Activated CD4-positive, alpha-beta memory T cell treated with anti-CD3 and anti-CD28 coated beads, Interleukin-2, amount 10 ng/mL, durations not matched to agents 7 days and 5 days (primary cell): ENCODE data around the gene RNF214. TPM values are rescaled to one million over a fixed set of nuclear protein-coding genes. Genes with fewer than 3 reads are reported as not detected.

Experiments used
- CTCF ChIA-PET: fragments of 350-600 bp; sonication (Branson Sonifier 250); formaldehyde crosslinking; loops from one replicate; lab custom pipeline; 2021; ENCODE audit warnings: antibody characterized with exemption, inconsistent platforms; lab: Charles Lee
- POLR2A ChIA-PET: fragments of 350-600 bp; sonication (Branson Sonifier 250); formaldehyde crosslinking; loops from one replicate; lab custom pipeline; 2021; ENCODE audit warnings: antibody characterized with exemption; lab: Charles Lee
- DNase-seq: peaks from one replicate; pipeline ENCODE4 v3.0.0-alpha.2; 2020
- H3K27ac Mint-ChIP-seq: one replicate; pipeline ENCODE4 v1.8.0; 2021; ENCODE audit warnings: mild to moderate bottlenecking, mixed read lengths
- H3K27me3 Mint-ChIP-seq: one replicate; pipeline ENCODE4 v1.8.0; 2021; ENCODE audit warnings: mixed read lengths
- H3K36me3 Mint-ChIP-seq: one replicate; pipeline ENCODE4 v1.8.0; 2021; ENCODE audit warnings: low read depth, mixed read lengths
- H3K4me1 Mint-ChIP-seq: one replicate; pipeline ENCODE4 v1.8.0; 2021; ENCODE audit warnings: mixed read lengths
- H3K4me3 Mint-ChIP-seq: one replicate; pipeline ENCODE4 v1.8.0; 2021; ENCODE audit warnings: mild to moderate bottlenecking, mixed read lengths
- H3K9me3 Mint-ChIP-seq: one replicate; pipeline ENCODE4 v1.8.0; 2021; ENCODE audit warnings: mixed read lengths
- total RNA-seq, 2 experiments: library from RNA; stranded (reverse); gene quantifications; one replicate each; pipeline ENCODE4 v1.2.3, GENCODE V29; 2021

The RNF214 gene
- total RNA-seq, 2 experiments from 2014 or later: 23.1 to 23.6 TPM

- Mint-ChIP-seq H3K9me3 (no peaks in the 10 kb centered on the region), H3K4me3 (no peak overlapping the region), H3K36me3 (peaks cover 43% of the 10 kb centered on the region), H3K4me1 (peaks cover 29% of the 10 kb centered on the region), H3K27me3 (no peaks in the 10 kb centered on the region), H3K27ac (no peak overlapping the region)
- POLR2A ChIA-PET: no interaction called here
- CTCF ChIA-PET: no interaction called here
- DNase-seq: no peak
Observed at GRCh38 chr11:117284053-117284452, 51.6 kb downstream of the RNF214 start.

- POLR2A ChIA-PET: no interaction called here
- Mint-ChIP-seq H3K4me1 (peaks cover 6% of the 10 kb centered on the region), H3K36me3 (peaks cover 42% of the 10 kb centered on the region), H3K27me3 (no peaks in the 10 kb centered on the region), H3K27ac (no peak overlapping the region), H3K4me3 (no peak overlapping the region), H3K9me3 (no peaks in the 10 kb centered on the region)
- DNase-seq: no peak
- CTCF ChIA-PET: no interaction called here
Observed at GRCh38 chr11:117286588-117286987, 54.1 kb downstream of the RNF214 start.

DNA sequence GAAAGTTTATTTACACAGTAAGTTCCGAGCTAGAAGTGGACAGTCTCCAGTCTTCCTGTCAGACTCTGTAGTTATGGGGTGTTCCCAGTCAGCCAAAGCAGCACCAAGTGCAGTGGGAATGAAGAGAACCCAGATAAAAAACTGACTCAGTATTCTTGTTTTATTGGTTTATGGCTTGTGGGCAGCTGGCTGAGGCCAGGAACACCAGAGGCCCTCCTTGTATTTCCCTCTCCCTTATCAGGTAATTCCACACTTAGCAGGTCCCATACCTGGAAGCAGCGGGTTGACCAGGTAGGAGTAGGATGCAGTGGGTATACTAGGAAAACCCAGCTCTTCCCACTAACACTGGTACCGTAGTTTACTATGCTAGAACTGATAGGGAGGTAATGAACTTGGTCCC, 55.2 kb downstream of the RNF214 start:
- Mint-ChIP-seq H3K9me3 (no peaks in the 10 kb centered on the region), H3K27ac (no peak overlapping the region), H3K4me3 (no peak overlapping the region), H3K4me1 (peaks cover 4% of the 10 kb centered on the region), H3K36me3 (peaks cover 32% of the 10 kb centered on the region), H3K27me3 (no peaks in the 10 kb centered on the region)
- CTCF ChIA-PET: interaction anchor here (1.2 kb wide), 1 partner anchor 40 kb away, joined by 3 read pairs; the partner anchor contains the start of gene CEP164
- no peak for DNase-seq
- POLR2A ChIA-PET: no interaction called here

DNA sequence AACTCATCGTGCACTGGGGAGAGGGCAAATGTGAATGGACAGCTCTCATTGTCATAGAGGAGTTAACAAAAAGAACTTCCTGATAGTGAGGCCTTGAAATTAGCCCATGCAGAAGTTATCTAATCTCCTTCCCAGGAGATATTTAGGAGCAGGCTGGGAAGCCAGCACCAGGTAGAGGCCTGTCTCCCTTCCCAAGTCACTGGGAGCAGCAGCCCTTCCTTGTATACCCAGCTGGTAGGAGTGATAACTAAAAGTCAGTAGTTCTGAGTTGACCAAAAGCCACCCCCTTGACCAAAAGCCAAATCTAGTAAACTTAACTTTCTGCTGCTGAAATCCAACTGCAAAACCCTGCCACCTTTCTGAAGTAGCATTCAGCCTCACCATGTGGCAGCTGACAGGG, 57.3 kb downstream of the RNF214 start:
- CTCF ChIA-PET: no interaction called here
- Mint-ChIP-seq H3K27ac (no peak overlapping the region), H3K27me3 (no peaks in the 10 kb centered on the region), H3K9me3 (no peaks in the 10 kb centered on the region), H3K4me1 (peaks cover 4% of the 10 kb centered on the region), H3K36me3 (peaks cover 19% of the 10 kb centered on the region), H3K4me3 (no peak overlapping the region)
- DNase-seq: no peak
- POLR2A ChIA-PET: no interaction called here

DNA sequence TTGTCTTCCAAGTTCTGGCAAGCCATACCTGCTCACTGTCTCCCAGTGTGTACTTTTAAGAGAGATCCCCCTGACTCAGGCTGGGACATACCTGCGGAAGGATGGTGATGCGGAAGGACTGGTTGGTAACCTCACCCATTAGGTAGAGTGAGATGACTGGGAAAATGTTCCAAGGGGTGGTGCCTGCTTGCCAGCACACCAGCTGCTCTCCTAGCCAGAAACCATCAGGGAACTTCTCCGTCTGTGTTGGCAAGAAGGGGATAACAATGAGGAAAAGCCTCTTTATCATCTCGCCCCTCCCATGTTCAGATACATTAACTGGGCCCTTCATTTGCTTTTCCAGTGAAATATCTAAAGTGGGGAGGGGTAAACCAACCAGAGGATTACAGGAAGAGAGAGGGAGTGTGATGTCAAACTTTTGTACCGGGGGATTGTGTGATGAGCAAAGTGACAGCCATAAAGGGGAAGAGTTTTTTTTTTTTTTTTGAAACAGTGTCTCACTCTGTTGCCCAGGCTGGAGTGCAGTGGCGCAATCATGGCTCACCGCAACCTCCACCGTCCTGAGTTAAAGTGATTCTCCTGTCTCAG, 58.4 kb downstream of the RNF214 start, which contains the start of gene BACE1-AS:
Gene BACE1-AS (plus strand): TSS at position 538 of the 588 bp plus-strand sequence.
- H3K9me3 Mint-ChIP-seq: no peaks in the 10 kb centered on the region
- ChIA-PET POLR2A (no interaction called here), CTCF (interaction anchor here (0.7 kb wide), 1 partner anchor 1346 kb away, joined by 3 read pairs; no protein-coding TSS in a partner anchor)
- no peak within 1 kb of the TSS for H3K4me3 Mint-ChIP-seq
- peaks cover 16% of the 10 kb centered on the region for H3K36me3 Mint-ChIP-seq
- DNase-seq: no peak
- peaks cover 4% of the 10 kb centered on the region for H3K4me1 Mint-ChIP-seq
- no peak within 1 kb of the TSS for H3K27ac Mint-ChIP-seq
- H3K27me3 Mint-ChIP-seq: no peaks in the 10 kb centered on the region

DNA sequence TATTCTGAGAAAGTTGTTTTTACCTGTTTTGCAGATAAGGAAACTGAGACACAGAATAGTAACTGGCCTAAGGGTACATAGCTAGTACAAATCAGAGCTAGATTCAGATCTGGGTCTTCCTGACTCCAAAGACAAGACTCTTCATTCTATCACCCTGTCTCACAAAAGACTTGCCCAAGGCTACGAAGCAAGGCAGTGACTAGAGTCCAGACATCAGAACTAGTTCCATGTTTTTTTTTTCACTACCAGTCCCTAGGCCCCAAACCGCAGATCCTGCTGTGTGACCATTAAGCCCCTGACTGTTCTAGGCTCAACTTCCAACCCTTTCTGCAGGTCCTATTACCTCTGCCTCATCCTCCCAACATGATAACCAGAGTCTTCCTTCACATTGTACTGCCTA, 60.1 kb downstream of the RNF214 start:
- CTCF ChIA-PET: interaction anchor here (0.7 kb wide), 1 partner anchor 66 kb away, joined by 3 read pairs; no protein-coding TSS in a partner anchor
- Mint-ChIP-seq H3K27me3 (no peaks in the 10 kb centered on the region), H3K4me3 (no peak overlapping the region), H3K36me3 (peaks cover 9% of the 10 kb centered on the region), H3K27ac (no peak overlapping the region), H3K4me1 (peaks cover 4% of the 10 kb centered on the region), H3K9me3 (no peaks in the 10 kb centered on the region)
- POLR2A ChIA-PET: no interaction called here
- DNase-seq: no peak

DNA sequence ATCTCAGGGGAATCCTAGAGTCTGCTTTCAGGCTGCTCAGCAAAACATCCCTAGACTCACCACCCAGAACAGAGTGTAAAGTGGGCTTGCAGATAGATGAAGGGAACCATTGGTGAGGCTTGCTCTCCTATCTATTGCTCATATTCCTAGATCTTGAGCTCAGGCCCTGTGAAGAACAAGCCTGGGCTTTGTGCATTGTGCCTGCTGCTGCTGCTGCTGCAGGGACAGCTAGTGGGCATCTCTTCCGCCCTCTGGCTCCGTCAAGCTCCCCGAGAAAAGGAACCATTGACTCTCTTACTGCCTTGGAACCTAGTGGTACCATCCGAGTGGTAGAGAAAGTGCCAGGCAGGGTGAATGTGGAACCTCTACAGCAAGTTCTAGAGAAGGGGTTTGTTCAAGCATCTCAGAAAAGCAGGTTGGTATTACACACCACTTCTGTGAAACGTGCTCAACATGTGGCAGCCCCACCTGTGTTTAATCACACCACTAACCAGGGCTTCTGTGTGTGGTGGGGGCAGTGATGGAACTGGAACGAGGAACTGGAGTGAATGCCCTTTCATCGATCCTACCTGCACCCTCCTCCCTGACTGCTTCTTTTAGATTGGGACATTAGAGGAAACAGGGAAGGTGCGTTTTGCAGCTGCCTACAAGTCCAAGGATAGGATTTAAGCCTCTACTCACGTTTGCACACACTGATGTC, 63.1 kb downstream of the RNF214 start:
- Mint-ChIP-seq H3K4me1 (peaks cover under 1% of the 10 kb centered on the region), H3K27me3 (no peaks in the 10 kb centered on the region), H3K36me3 (no peaks in the 10 kb centered on the region), H3K4me3 (no peak overlapping the region), H3K27ac (no peak overlapping the region), H3K9me3 (no peaks in the 10 kb centered on the region)
- DNase-seq: no peak
- ChIA-PET CTCF (no interaction called here), POLR2A (no interaction called here)

DNA sequence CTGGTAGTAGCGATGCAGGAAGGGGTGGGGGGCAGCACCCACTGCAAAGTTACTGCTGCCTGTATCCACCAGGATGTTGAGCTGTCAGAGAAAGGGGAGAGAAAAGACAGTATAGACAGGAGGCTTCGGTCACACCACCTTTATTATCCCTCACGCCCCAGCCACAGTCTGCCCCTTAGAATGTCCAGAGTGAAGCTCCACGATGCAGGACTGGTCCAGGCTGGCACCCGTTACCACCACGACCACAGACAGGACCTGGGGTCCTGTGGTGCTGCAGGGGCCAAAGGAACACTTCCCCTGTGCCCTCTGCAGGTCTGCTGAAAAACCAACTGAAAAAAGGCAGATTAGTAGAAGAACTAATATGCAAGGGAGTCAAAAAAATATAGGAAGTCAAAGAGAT, 64.4 kb downstream of the RNF214 start:
- Mint-ChIP-seq H3K4me1 (peaks cover 5% of the 10 kb centered on the region), H3K4me3 (no peak overlapping the region), H3K27me3 (no peaks in the 10 kb centered on the region), H3K27ac (no peak overlapping the region), H3K9me3 (no peaks in the 10 kb centered on the region), H3K36me3 (no peaks in the 10 kb centered on the region)
- ChIA-PET POLR2A (interaction anchor here (0.9 kb wide), 1 partner anchor 31 kb away, joined by 4 read pairs; the partner anchor contains the start of gene CEP164), CTCF (no interaction called here)
- no peak for DNase-seq

GRCh38 chr11:117298195-117298594, 65.7 kb downstream of the RNF214 start:
- Mint-ChIP-seq H3K4me1 (peaks cover 5% of the 10 kb centered on the region), H3K27me3 (no peaks in the 10 kb centered on the region), H3K9me3 (no peaks in the 10 kb centered on the region), H3K4me3 (no peak overlapping the region), H3K27ac (no peak overlapping the region), H3K36me3 (no peaks in the 10 kb centered on the region)
- no peak for DNase-seq
- ChIA-PET POLR2A (no interaction called here), CTCF (no interaction called here)

DNA sequence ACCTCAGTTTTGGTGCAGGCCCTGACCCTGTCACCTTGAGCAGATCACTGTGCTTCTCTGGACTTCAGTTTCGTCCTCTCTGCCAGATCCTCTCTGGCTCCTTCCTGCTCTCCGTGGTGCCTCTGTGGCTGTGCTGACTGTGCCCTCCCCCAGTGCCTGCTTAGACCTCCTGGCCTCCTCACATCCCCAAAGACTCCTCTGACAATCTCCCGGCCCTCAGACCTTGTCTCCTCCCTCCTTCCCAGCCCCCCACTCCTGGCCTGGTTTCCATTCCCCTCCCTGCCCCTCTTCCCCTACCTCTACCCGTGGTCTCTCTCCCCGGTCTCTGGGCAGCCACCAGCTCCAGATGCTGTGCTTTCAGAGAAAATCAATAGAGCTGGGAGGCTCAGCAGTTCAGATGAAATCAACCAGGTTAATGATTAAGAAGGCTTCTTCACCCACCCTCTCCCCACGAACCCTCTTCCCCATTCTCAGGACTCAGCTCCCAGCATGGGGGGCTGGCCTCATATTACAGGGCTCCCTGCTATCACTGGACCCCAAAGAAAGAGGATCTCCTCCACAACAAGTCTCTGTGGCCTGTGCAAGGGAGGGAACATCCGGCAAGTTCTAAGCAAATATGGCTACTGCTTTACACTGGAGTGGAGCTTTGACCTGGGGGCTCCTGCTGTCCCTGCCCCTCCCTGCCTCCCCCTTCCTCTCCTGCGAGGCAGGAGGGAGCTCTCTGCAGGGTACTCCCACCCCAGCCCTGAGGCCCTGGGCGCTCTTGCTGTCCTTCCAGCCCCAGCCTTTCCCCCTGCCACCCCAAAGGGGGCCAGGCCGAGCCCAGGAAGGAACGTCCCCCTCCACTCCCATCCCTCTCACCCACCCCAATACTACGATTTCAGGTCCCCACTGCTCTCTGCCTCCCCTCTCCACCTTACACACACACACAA, 67.1 kb downstream of the RNF214 start:
- H3K36me3 Mint-ChIP-seq: no peaks in the 10 kb centered on the region
- H3K4me1 Mint-ChIP-seq: peaks cover 5% of the 10 kb centered on the region
- ChIA-PET POLR2A (no interaction called here), CTCF (no interaction called here)
- H3K27me3 Mint-ChIP-seq: no peaks in the 10 kb centered on the region
- H3K9me3 Mint-ChIP-seq: no peaks in the 10 kb centered on the region
- no peak overlapping the region for H3K4me3 Mint-ChIP-seq
- H3K27ac Mint-ChIP-seq: no peak overlapping the region
- DNase-seq: no peak

DNA sequence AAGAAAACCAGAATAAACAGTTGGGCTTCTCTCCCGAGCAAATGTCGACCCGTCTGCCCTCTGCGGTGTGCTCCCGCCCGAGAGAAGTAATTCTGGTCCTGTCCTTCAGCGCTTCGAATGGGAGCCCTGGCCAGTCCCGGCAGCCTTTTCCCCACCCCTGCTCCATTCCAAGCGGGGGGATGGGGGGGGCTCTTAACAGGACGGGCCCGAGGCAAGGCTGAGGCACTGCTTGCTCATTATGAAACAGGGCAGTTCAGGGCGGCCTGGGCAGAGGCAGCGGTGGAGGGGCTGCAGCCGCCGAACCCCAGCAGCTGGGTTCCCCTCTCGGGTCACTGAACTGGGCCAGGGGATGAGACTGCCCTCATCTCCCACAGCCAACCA, 67.8 kb downstream of the RNF214 start:
- Mint-ChIP-seq H3K4me3 (no peak overlapping the region), H3K36me3 (no peaks in the 10 kb centered on the region), H3K9me3 (no peaks in the 10 kb centered on the region), H3K27ac (no peak overlapping the region), H3K4me1 (peaks cover 5% of the 10 kb centered on the region), H3K27me3 (no peaks in the 10 kb centered on the region)
- POLR2A ChIA-PET: no interaction called here
- DNase-seq: no peak
- CTCF ChIA-PET: no interaction called here

DNA sequence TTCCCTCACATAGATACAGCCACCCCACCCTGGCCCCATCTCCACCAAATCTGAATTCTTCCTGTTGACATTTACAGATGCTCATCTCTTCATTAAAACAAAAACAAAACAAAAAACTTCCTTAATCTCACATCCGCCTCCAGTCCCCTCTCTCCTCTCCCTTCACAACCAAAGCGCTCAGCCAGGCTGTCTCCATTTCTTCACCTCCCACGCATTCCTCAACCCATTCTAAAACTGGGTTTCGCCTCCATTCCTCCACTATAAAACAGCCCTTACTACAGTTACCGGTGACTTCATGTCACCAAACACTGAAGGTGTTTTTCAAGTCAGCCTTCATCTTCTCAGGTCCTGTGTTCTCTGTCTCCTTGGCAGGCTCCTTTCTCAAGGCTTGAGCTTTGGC, 68.3 kb downstream of the RNF214 start:
- no peaks in the 10 kb centered on the region for H3K9me3 Mint-ChIP-seq
- H3K27ac Mint-ChIP-seq: no peak overlapping the region
- no peak for DNase-seq
- H3K4me1 Mint-ChIP-seq: peaks cover 5% of the 10 kb centered on the region
- CTCF ChIA-PET: no interaction called here
- H3K27me3 Mint-ChIP-seq: no peaks in the 10 kb centered on the region
- H3K36me3 Mint-ChIP-seq: no peaks in the 10 kb centered on the region
- no peak overlapping the region for H3K4me3 Mint-ChIP-seq
- POLR2A ChIA-PET: no interaction called here

- Mint-ChIP-seq H3K4me3 (no peak overlapping the region), H3K27me3 (no peaks in the 10 kb centered on the region), H3K36me3 (no peaks in the 10 kb centered on the region), H3K27ac (no peak overlapping the region), H3K9me3 (no peaks in the 10 kb centered on the region), H3K4me1 (peaks cover 5% of the 10 kb centered on the region)
- POLR2A ChIA-PET: interaction anchor here (0.9 kb wide), 1 partner anchor 23 kb away, joined by 3 read pairs; no protein-coding TSS in a partner anchor
- CTCF ChIA-PET: interaction anchor here (1.3 kb wide), 1 partner anchor 8 kb away, joined by 5 read pairs; no protein-coding TSS in a partner anchor
- DNase-seq: no peak
Observed at GRCh38 chr11:117302228-117302627, 69.8 kb downstream of the RNF214 start.
